Neuronal stem cell (in vitro differentiated cells): ENCODE results near the gene FH.

Source experiments
- DNase-seq: peaks from one replicate; pipeline ENCODE4 v3.0.0-alpha.2; 2013; ENCODE audit warnings: low spot score
- H2AFZ ChIP-seq: one replicate; pipeline ENCODE4 v1.6.1; 2013; ENCODE audit warnings: mild to moderate bottlenecking, low read length, inconsistent platforms
- H2AK5ac ChIP-seq: 2 replicates; pipeline ENCODE4 v1.6.1; 2013; ENCODE audit warnings: low read depth, mild to moderate bottlenecking, inconsistent platforms, low read length, moderate library complexity, mixed read lengths
- H2BK120ac ChIP-seq: 2 replicates; pipeline ENCODE4 v1.6.1; 2013; ENCODE audit warnings: low read depth, mild to moderate bottlenecking, inconsistent platforms, low read length, moderate library complexity, mixed read lengths
- H2BK12ac ChIP-seq: one replicate; pipeline ENCODE4 v1.6.1; 2013; ENCODE audit warnings: low read length, inconsistent platforms
- H2BK15ac ChIP-seq: 2 replicates; pipeline ENCODE4 v1.6.1; 2013; ENCODE audit warnings: mild to moderate bottlenecking, low read length, inconsistent platforms, mixed read lengths
- H2BK5ac ChIP-seq: one replicate; pipeline ENCODE4 v1.6.1; 2013; ENCODE audit warnings: inconsistent platforms, mild to moderate bottlenecking, low read length, moderate library complexity
- H3K14ac ChIP-seq: one replicate; pipeline ENCODE4 v1.6.1; 2013; ENCODE audit warnings: low read length, inconsistent platforms
- H3K18ac ChIP-seq: 2 replicates; pipeline ENCODE4 v1.6.1; 2013; ENCODE audit warnings: low read length, inconsistent platforms
- H3K23ac ChIP-seq: 2 replicates; pipeline ENCODE4 v1.6.1; 2013; ENCODE audit warnings: low read depth, mild to moderate bottlenecking, mixed read lengths, low read length, inconsistent platforms; ENCODE audit not compliant: poor library complexity
- H3K27ac ChIP-seq: replicated peaks from 3 replicates; pipeline ENCODE4 v1.5.1; 2013; ENCODE audit warnings: low read length, inconsistent platforms
- H3K27me3 ChIP-seq, 3 experiments: 2 replicates each; pipeline ENCODE4 v1.6.1; 2013; ENCODE audit warnings: low read length in 3 of 3, mild to moderate bottlenecking in 2 of 3, inconsistent platforms in 1 of 3, low read depth in 1 of 3, mixed read lengths in 1 of 3, moderate library complexity in 1 of 3; ENCODE audit not compliant: control insufficient read depth in 3 of 3, insufficient read depth in 3 of 3
- H3K36me3 ChIP-seq, 2 donors: replicated peaks in 1 of 2; 2 replicates each; pipeline ENCODE4 v1.6.1; 2013; ENCODE audit warnings: low read length in 2 of 2; ENCODE audit not compliant: control insufficient read depth in 2 of 2, insufficient read depth in 2 of 2
- H3K4ac ChIP-seq: 2 replicates; pipeline ENCODE4 v1.6.1; 2013; ENCODE audit warnings: inconsistent platforms, mild to moderate bottlenecking, low read length, moderate library complexity
- H3K4me1 ChIP-seq, 2 donors: 1 replicate in 1 of 2; 2 replicates in 1 of 2; pipeline ENCODE4 v1.6.1; 2013; ENCODE audit warnings: low read length in 2 of 2, low read depth in 1 of 2; ENCODE audit not compliant: control insufficient read depth in 2 of 2, insufficient read depth in 1 of 2
- H3K4me2 ChIP-seq: one replicate; pipeline ENCODE4 v1.6.1; 2013; ENCODE audit warnings: mild to moderate bottlenecking, low read length, inconsistent platforms; ENCODE audit not compliant: insufficient read depth, poor library complexity, severe bottlenecking
- H3K4me3 ChIP-seq, 2 donors: 2 replicates each; pipeline ENCODE4 v1.5.1; 2013; ENCODE audit warnings: low read length in 2 of 2, mild to moderate bottlenecking in 2 of 2, inconsistent platforms in 1 of 2, moderate library complexity in 1 of 2
- H3K79me1 ChIP-seq: one replicate; pipeline ENCODE4 v1.6.1; 2013; ENCODE audit warnings: low read depth, mild to moderate bottlenecking, inconsistent platforms, low read length, moderate library complexity
- H3K9ac ChIP-seq: one replicate; pipeline ENCODE4 v1.6.1; 2013; ENCODE audit warnings: mild to moderate bottlenecking, low read depth, low read length, inconsistent platforms; ENCODE audit not compliant: poor library complexity
- H3K9me3 ChIP-seq, 2 donors: replicated peaks in 1 of 2; 2 replicates each; pipeline versions ENCODE3 to v1.6.1; 2013; ENCODE audit warnings: low read length in 2 of 2, mild to moderate bottlenecking in 2 of 2, inconsistent platforms in 1 of 2, low read depth in 1 of 2, mixed read lengths in 1 of 2, moderate library complexity in 1 of 2; ENCODE audit not compliant: control insufficient read depth in 2 of 2, insufficient read depth in 1 of 2
- H4K8ac ChIP-seq: one replicate; pipeline ENCODE4 v1.6.1; 2013; ENCODE audit warnings: low read depth, mild to moderate bottlenecking, inconsistent platforms, low read length, moderate library complexity
- H4K91ac ChIP-seq: one replicate; pipeline ENCODE4 v1.6.1; 2013; ENCODE audit warnings: low read length, low read depth, mild to moderate bottlenecking, inconsistent platforms; ENCODE audit not compliant: poor library complexity
- WGBS, 2 donors: extraction: QIAGEN DNeasy Blood & Tissue Kit; methylation state at CpG; one replicate each; pipeline ENCODE4 v1.1.7; 2013; ENCODE audit warnings: missing lambda C conversion rate in 2 of 2, mixed read lengths in 1 of 2; ENCODE audit not compliant: insufficient read length in 2 of 2, insufficient replicate concordance in 1 of 2; ENCODE audit errors: extremely low coverage in 2 of 2; 5-methylcytosine and 5-hydroxymethylcytosine counted together

Gene FH

DNA sequence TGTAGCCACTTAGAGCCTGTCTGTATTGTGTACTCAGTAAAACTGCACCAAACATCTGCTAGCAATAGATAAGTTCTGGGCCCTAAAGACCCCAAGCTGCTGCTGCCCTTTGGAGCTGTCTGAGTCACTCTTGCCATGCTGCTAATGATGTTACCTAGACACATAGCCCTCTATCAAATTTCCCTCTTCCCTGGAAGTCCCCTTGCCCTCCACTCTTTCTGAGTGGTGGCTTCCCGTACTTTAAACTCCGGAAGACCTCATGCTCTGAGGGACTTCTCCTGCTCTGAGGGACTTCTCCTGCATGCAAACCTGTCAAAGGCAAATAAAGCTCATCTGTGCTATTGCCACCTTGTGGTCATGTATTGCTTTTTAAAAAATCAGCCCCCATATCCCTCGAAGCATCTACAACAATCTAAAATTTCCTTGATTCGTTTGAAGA, 34.0 kb downstream of the FH start:
- H4K91ac ChIP-seq: no peak overlapping the region
- H3K9me3 ChIP-seq: peaks cover 0 to 3% of the 10 kb centered on the region in 2 donors
- no peak overlapping the region for H3K27ac ChIP-seq
- no peak overlapping the region for H2AK5ac ChIP-seq
- no CpG with 5 or more reads among the region's 4 CpGs for WGBS, 2 donors
- no peak overlapping the region for H2BK120ac ChIP-seq
- H3K4me1 ChIP-seq: no peaks in the 10 kb centered on the region
- H3K4me2 ChIP-seq: no peak overlapping the region
- H3K4ac ChIP-seq: no peak overlapping the region
- H3K18ac ChIP-seq: no peak overlapping the region
- H3K27me3 ChIP-seq: no peaks in the 10 kb centered on the region
- no peaks in the 10 kb centered on the region for H3K79me1 ChIP-seq
- no peak for DNase-seq
- H2BK15ac ChIP-seq: no peak overlapping the region
- no peak overlapping the region for H3K9ac ChIP-seq
- no peak overlapping the region for H2AFZ ChIP-seq
- H3K4me3 ChIP-seq: no peak overlapping the region
- no peak overlapping the region for H2BK12ac ChIP-seq
- H2BK5ac ChIP-seq: no peak overlapping the region
- no peaks in the 10 kb centered on the region for H3K36me3 ChIP-seq
- no peak overlapping the region for H3K23ac ChIP-seq
- H3K14ac ChIP-seq: no peak overlapping the region
- H4K8ac ChIP-seq: no peak overlapping the region

DNA sequence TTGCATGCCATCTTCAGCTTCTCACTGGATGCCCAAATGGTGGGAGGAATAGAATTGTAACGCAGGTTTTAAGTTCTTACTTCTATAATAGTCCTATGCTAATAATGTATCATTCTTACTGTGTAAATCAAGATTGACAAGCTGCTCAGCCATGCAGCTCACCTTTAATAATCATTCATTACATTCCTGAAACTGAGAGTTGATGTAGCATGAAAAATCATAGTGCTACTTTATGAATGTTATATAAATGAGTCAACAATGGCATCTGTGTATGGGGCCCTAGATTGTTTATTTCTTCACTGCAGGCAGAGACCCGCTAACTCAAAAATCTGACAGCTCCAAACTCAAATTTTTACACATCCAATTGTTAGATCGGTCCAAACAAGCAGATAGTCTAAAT, 34.4 kb downstream of the FH start:
- Histone ChIP-seq H3K23ac (no peak overlapping the region), H3K14ac (no peak overlapping the region), H3K4me3 (no peak overlapping the region), H2BK15ac (no peak overlapping the region), H3K4me2 (no peak overlapping the region), H4K8ac (no peak overlapping the region), H2BK5ac (no peak overlapping the region), H3K9me3 (peaks cover 0 to 3% of the 10 kb centered on the region in 2 donors), H3K18ac (no peak overlapping the region), H2AK5ac (no peak overlapping the region), H4K91ac (no peak overlapping the region), H3K9ac (no peak overlapping the region), H3K4me1 (no peaks in the 10 kb centered on the region), H3K27me3 (no peaks in the 10 kb centered on the region), H3K79me1 (no peaks in the 10 kb centered on the region), H2BK12ac (no peak overlapping the region), H2AFZ (no peak overlapping the region), H3K36me3 (no peaks in the 10 kb centered on the region), H2BK120ac (no peak overlapping the region), H3K27ac (no peak overlapping the region), H3K4ac (no peak overlapping the region)
- no peak for DNase-seq
- WGBS, 2 donors: no CpG with 5 or more reads among the region's 3 CpGs

DNA sequence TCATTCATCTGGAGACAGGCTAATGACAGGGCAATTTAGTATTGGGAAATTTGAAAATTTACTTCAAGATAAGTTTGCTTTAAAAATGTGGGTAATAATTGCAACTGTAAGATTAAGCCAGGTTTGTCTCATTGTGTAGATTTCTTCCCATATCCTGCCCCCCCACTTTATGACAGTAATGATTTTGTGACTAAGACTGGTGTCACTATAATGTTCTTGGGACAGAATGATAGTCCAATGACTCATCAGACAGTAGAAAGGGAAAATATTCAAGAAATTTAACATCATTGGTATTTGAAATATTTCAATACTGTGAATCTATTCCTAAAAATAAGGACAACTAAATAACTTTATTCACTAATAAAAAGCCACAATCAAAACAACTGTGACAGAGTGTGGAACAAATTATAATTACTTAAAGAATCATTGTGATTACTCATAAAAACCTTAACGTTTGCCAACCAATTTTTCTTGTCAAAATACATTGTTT, 36.7 kb downstream of the FH start:
- Histone ChIP-seq H3K9me3 (peaks cover 0 to 3% of the 10 kb centered on the region in 2 donors), H2BK15ac (no peak overlapping the region), H3K27ac (no peak overlapping the region), H2AFZ (no peak overlapping the region), H3K4me3 (no peak overlapping the region), H2BK12ac (no peak overlapping the region), H3K14ac (no peak overlapping the region), H3K79me1 (no peaks in the 10 kb centered on the region), H3K23ac (no peak overlapping the region), H3K4me1 (no peaks in the 10 kb centered on the region), H3K9ac (no peak overlapping the region), H2BK5ac (no peak overlapping the region), H3K27me3 (no peaks in the 10 kb centered on the region), H3K4ac (no peak overlapping the region), H3K4me2 (no peak overlapping the region), H2AK5ac (no peak overlapping the region), H4K8ac (no peak overlapping the region), H3K18ac (no peak overlapping the region), H2BK120ac (no peak overlapping the region), H4K91ac (no peak overlapping the region), H3K36me3 (no peaks in the 10 kb centered on the region)
- no peak for DNase-seq
- no CpG with 5 or more reads among the region's 1 CpG for WGBS, 2 donors

DNA sequence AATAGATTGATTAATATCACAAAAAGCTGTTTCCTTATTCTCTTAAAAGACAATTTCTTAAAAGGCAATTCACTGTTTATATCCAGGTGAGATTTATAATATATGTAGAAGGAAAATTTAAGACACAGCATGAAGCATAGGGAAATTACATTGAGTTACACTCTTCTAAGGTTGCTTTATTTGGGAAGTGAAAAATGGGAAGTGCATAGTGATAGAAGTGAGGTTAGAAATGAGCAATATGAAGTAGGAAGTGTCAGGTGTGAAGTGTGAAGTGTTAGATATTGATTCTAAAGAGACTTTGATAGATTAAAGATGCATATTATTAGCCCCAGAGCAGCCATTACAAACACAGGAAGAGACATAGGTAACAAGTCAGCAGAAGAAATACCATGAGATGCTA, 40.3 kb downstream of the FH start:
- Histone ChIP-seq H3K23ac (no peak overlapping the region), H3K4me2 (no peak overlapping the region), H4K8ac (no peak overlapping the region), H3K9ac (no peak overlapping the region), H3K27me3 (no peaks in the 10 kb centered on the region), H3K4me3 (no peak overlapping the region), H2BK15ac (no peak overlapping the region), H2BK12ac (no peak overlapping the region), H2AK5ac (no peak overlapping the region), H3K18ac (no peak overlapping the region), H2AFZ (no peak overlapping the region), H3K4ac (no peak overlapping the region), H3K27ac (no peak overlapping the region), H2BK120ac (no peak overlapping the region), H3K14ac (no peak overlapping the region), H3K36me3 (no peaks in the 10 kb centered on the region), H3K79me1 (no peaks in the 10 kb centered on the region), H3K4me1 (no peaks in the 10 kb centered on the region), H4K91ac (no peak overlapping the region), H2BK5ac (no peak overlapping the region), H3K9me3 (no peaks in the 10 kb centered on the region)
- DNase-seq: no peak
